SU-DHL-6 (cell line): Measurements from ENCODE around the gene INPP4B.

ENCODE experiments used
- H2AFZ ChIP-seq: fragments of 200-600 bp; sonication (generic); 2 replicates; pipeline ENCODE4 v1.6.1; 2014; ENCODE audit warnings: low read depth, mild to moderate bottlenecking, moderate library complexity, mixed read lengths, antibody characterized with exemption, low read length; ENCODE audit not compliant: severe bottlenecking
- H3F3A ChIP-seq: fragments of 200-600 bp; shearing (Covaris generic); 2 replicates; pipeline ENCODE4 v1.6.0; 2016; ENCODE audit warnings: antibody characterized with exemption, mild to moderate bottlenecking; ENCODE audit not compliant: insufficient read depth
- H3K27ac ChIP-seq: fragments of 200-600 bp; sonication (generic); 2 replicates; pipeline ENCODE4 v1.5.1; 2016; ENCODE audit warnings: low read depth, mild to moderate bottlenecking, low read length, moderate library complexity, mixed read lengths
- H3K27me3 ChIP-seq: fragments of 200-600 bp; sonication (generic), shearing (Covaris generic); 2 replicates; pipeline ENCODE4 v1.6.0; 2014; ENCODE audit warnings: mild to moderate bottlenecking, low read length
- H3K36me3 ChIP-seq: fragments of 200-600 bp; sonication (generic); 2 replicates; pipeline ENCODE4 v1.6.1; 2014; ENCODE audit warnings: mild to moderate bottlenecking, low read length, mixed read lengths
- H3K4me2 ChIP-seq: fragments of 300-600, 200-600 bp; shearing (Covaris generic), sonication (generic); 2 replicates; pipeline ENCODE4 v1.6.0; 2014; ENCODE audit warnings: low read length, low read depth, mild to moderate bottlenecking; ENCODE audit not compliant: poor library complexity, severe bottlenecking
- H3K4me3 ChIP-seq: fragments of 200-600 bp; sonication (generic); 2 replicates; pipeline ENCODE4 v1.5.1; 2014; ENCODE audit warnings: antibody characterized with exemption, low read length, mild to moderate bottlenecking, mixed read lengths; ENCODE audit not compliant: insufficient read depth, poor library complexity, severe bottlenecking
- H3K79me2 ChIP-seq: fragments of 200-600 bp; sonication (generic); 2 replicates; pipeline ENCODE4 v1.6.1; 2014; ENCODE audit warnings: mild to moderate bottlenecking, low read length, moderate library complexity; ENCODE audit not compliant: insufficient read depth
- H3K9ac ChIP-seq: fragments of 200-600 bp; sonication (generic); 2 replicates; pipeline ENCODE4 v1.7.0; 2014; ENCODE audit warnings: mild to moderate bottlenecking, low read length
- H3K9me2 ChIP-seq: fragments of 200-600 bp; sonication (generic); replicated peaks from 2 replicates; pipeline ENCODE4 v1.6.1; 2014; ENCODE audit warnings: low read length; ENCODE audit not compliant: insufficient read depth
- H3K9me3 ChIP-seq: fragments of 200-600 bp; sonication (generic); 2 replicates; pipeline ENCODE4 v1.6.1; 2014; ENCODE audit warnings: low read length, mixed read lengths; ENCODE audit not compliant: insufficient read depth
- H4K20me1 ChIP-seq: fragments of 200-600 bp; sonication (generic); 2 replicates; pipeline ENCODE4 v1.6.1; 2014; ENCODE audit warnings: low read depth, mild to moderate bottlenecking, antibody characterized with exemption, low read length, moderate library complexity, mixed read lengths
- EZH2phosphoT487 ChIP-seq: fragments of 200-600 bp; sonication (generic), shearing (Covaris generic); conservative IDR thresholded peaks from 2 replicates; pipeline ENCODE4 v1.6.1; 2018; ENCODE audit warnings: mild to moderate bottlenecking, antibody characterized with exemption, low read length, moderate library complexity, mixed read lengths
- TF ChIP-seq, protein P1 (sequence below): fragments of 200-600 bp; sonication (generic); IDR thresholded peaks from one replicate; pipeline ENCODE4 v1.5.1; 2017; ENCODE audit warnings: antibody characterized with exemption, mild to moderate bottlenecking, low read length, moderate library complexity; ENCODE audit not compliant: insufficient read depth, poor library complexity, severe bottlenecking

INPP4B gene

DNA sequence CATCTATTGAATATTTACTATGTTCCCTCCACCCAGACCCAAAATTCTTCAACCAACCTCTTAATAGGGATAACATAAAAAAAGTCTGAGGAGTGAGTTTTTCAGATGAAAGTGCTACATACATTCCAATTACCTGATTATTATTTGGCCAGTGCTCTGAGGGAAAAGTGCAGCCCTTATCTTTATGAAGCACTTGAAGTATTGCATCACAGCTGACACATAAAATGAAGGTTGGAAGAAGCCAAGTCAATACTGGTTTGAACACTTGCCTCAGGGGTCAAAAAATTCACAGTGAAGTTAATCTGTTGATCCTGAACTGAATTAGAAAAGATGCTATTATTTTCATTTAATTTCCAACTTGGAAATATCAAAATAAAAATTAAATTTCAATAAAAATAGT, 498.9 kb downstream of the INPP4B start:
- Histone ChIP-seq H3K4me2 (no peak overlapping the region), H3F3A (no peaks in the 10 kb centered on the region), H3K27ac (no peak overlapping the region)

DNA sequence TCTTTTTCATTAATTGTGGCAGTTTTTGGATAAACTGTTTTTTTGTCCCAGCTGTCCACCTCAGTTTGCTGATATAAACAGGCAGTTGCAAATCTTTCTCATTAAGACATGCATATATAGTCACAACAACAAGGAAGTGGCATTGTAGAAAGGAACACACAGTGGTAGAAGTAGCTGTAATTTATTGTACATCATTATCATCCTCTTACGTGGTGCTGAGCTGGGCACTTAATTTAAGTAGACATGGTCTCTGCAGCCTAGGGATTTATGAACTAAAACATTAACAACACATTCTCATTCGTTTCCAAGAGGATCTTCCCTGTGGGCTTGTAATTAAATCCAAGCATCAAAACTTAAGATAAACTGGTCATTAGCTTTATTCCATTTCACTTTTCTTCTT, 500.2 kb downstream of the INPP4B start:
- Histone ChIP-seq H3K4me2 (no peak overlapping the region), H3K79me2 (no peaks in the 10 kb centered on the region)

More for the DNA sequence above, 498.9 kb downstream of the INPP4B start:
- no peaks in the 10 kb centered on the region for H3K9me3 ChIP-seq
- H3K9me2 ChIP-seq = no peaks in the 10 kb centered on the region
- no peaks in the 10 kb centered on the region for H3K27me3 ChIP-seq
- H2AFZ ChIP-seq = no peak overlapping the region
- no peaks in the 10 kb centered on the region for H4K20me1 ChIP-seq
- no peak overlapping the region for H3K9ac ChIP-seq
- no peaks in the 10 kb centered on the region for H3K36me3 ChIP-seq
- H3K79me2 ChIP-seq = no peaks in the 10 kb centered on the region
- TF ChIP-seq, protein P1, sequence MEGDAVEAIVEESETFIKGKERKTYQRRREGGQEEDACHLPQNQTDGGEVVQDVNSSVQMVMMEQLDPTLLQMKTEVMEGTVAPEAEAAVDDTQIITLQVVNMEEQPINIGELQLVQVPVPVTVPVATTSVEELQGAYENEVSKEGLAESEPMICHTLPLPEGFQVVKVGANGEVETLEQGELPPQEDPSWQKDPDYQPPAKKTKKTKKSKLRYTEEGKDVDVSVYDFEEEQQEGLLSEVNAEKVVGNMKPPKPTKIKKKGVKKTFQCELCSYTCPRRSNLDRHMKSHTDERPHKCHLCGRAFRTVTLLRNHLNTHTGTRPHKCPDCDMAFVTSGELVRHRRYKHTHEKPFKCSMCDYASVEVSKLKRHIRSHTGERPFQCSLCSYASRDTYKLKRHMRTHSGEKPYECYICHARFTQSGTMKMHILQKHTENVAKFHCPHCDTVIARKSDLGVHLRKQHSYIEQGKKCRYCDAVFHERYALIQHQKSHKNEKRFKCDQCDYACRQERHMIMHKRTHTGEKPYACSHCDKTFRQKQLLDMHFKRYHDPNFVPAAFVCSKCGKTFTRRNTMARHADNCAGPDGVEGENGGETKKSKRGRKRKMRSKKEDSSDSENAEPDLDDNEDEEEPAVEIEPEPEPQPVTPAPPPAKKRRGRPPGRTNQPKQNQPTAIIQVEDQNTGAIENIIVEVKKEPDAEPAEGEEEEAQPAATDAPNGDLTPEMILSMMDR = no peak
- no peak for TF ChIP-seq EZH2phosphoT487
- no peak overlapping the region for H3K4me3 ChIP-seq

DNA sequence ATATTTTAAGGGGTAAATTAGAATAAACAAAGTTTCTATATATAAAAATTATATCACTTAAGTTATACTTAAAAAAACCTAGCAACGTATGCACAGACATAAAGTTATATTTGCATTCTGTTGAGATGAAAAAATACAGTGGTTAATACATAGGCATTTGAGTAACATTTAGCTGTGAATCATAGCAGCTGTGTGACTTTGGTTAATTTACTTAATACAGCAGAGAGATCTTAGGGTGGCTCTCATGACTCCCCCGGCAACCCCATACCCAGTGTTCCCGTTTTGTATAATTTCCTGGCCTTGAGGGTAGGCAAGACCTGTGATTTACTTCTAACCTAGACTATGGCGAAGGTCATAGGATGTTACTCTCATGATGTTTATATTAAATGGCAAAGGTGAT, 504.8 kb downstream of the INPP4B start:
- Histone ChIP-seq H3K4me2 (no peak overlapping the region), H3K9me3 (no peaks in the 10 kb centered on the region), H3K9me2 (no peaks in the 10 kb centered on the region), H3K27ac (no peak overlapping the region), H3F3A (no peaks in the 10 kb centered on the region), H2AFZ (no peak overlapping the region), H3K27me3 (no peaks in the 10 kb centered on the region), H3K36me3 (no peaks in the 10 kb centered on the region), H3K9ac (no peak overlapping the region), H3K79me2 (no peaks in the 10 kb centered on the region), H4K20me1 (no peaks in the 10 kb centered on the region), H3K4me3 (no peak overlapping the region)
- no peak for TF ChIP-seq EZH2phosphoT487
- TF ChIP-seq, protein P1 = no peak

More for the DNA sequence above, 500.2 kb downstream of the INPP4B start:
- Histone ChIP-seq H3K27me3 (no peaks in the 10 kb centered on the region), H3K27ac (no peak overlapping the region), H3K9ac (no peak overlapping the region), H3K9me3 (no peaks in the 10 kb centered on the region), H3K36me3 (no peaks in the 10 kb centered on the region), H3F3A (no peaks in the 10 kb centered on the region), H4K20me1 (no peaks in the 10 kb centered on the region), H2AFZ (no peak overlapping the region), H3K4me3 (no peak overlapping the region), H3K9me2 (no peaks in the 10 kb centered on the region)
- TF ChIP-seq, protein P1 = no peak
- TF ChIP-seq EZH2phosphoT487 = no peak
